Fibroblast of lung (primary cell): ENCODE measurements around the gene EGF.

Experiments used
- EZH2 ChIP-seq: IDR thresholded peaks from 2 replicates; pipeline ENCODE4 v1.5.1; 2012; ENCODE audit warnings: low read length, control low read depth, mild to moderate bottlenecking; ENCODE audit errors: missing control alignments
- TF ChIP-seq, protein P1 (sequence below), 2 donors: IDR thresholded peaks in 1 of 2; conservative IDR thresholded peaks in 1 of 2; 1 replicate in 1 of 2; 2 replicates in 1 of 2; pipeline ENCODE4 v1.5.1; 2011 to 2012; ENCODE audit warnings: low read length in 2 of 2, control low read depth in 1 of 2, inconsistent platforms in 1 of 2, low read depth in 1 of 2, mild to moderate bottlenecking in 1 of 2

DNA sequence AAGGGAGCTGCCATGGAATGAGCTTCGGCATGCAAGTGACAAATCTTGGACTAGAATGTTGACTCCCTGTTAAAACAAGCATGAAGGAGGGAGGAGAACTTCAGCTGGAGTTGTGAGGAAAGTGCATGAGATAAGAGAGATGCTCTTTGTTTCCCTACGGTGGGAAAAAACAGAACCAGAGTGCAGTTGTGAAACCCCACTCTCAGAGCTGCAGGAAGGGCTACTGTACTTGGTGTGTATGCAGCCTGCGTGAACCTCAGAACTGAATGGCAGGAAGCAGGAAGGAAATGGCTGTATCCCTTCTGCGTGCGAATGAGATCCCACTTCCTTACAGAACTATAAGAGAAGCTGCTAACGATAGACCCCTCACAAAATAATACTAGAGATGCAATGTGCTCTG is 57.2 kb downstream of the EGF start:
- no peak for TF ChIP-seq EZH2
- TF ChIP-seq, protein P1, sequence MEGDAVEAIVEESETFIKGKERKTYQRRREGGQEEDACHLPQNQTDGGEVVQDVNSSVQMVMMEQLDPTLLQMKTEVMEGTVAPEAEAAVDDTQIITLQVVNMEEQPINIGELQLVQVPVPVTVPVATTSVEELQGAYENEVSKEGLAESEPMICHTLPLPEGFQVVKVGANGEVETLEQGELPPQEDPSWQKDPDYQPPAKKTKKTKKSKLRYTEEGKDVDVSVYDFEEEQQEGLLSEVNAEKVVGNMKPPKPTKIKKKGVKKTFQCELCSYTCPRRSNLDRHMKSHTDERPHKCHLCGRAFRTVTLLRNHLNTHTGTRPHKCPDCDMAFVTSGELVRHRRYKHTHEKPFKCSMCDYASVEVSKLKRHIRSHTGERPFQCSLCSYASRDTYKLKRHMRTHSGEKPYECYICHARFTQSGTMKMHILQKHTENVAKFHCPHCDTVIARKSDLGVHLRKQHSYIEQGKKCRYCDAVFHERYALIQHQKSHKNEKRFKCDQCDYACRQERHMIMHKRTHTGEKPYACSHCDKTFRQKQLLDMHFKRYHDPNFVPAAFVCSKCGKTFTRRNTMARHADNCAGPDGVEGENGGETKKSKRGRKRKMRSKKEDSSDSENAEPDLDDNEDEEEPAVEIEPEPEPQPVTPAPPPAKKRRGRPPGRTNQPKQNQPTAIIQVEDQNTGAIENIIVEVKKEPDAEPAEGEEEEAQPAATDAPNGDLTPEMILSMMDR (conservative IDR thresholded peaks at IDR 0.05 in 1 of 2, IDR thresholded peaks at IDR 0.05 in 1 of 2; ENCODE audit: low read depth in 1 of 2, low read length in 2 of 2), result no peak
